Gastroesophageal sphincter (tissue), 4 donors: ENCODE data around the gene MACROH2A2. TPM values are rescaled to one million over a fixed set of nuclear protein-coding genes. Genes with fewer than 3 reads are reported as not detected.

ENCODE experiments used
- ATAC-seq: fragments of 150-250 bp; one replicate; pipeline ENCODE4 v1.9.1; 2016; ENCODE audit warnings: mild to moderate bottlenecking, moderate library complexity
- H3K27ac ChIP-seq, 4 donors: fragments of 200-600 bp; sonication (generic) in 3 of 4; 1 replicate in 3 of 4; 2 replicates in 1 of 4; pipeline ENCODE4 v1.5.1; 2016 to 2019
- H3K27me3 ChIP-seq: fragments of 200-600 bp; sonication (generic); one replicate; pipeline ENCODE4 v1.5.1; 2019
- H3K36me3 ChIP-seq, 2 donors: fragments of 200-600 bp; sonication (generic); one replicate each; pipeline ENCODE4 v1.5.1; 2019; ENCODE audit warnings: control low read depth in 1 of 2
- H3K4me1 ChIP-seq, 3 donors: fragments of 200-600 bp; sonication (generic); 1 replicate in 2 of 3; 2 replicates in 1 of 3; pipeline ENCODE4 v1.5.1; 2016 to 2019; ENCODE audit warnings: control low read depth in 2 of 3
- H3K4me3 ChIP-seq, 2 donors: fragments of 200-600 bp; sonication (generic); one replicate each; pipeline ENCODE4 v1.5.1; 2019; ENCODE audit warnings: mild to moderate bottlenecking in 1 of 2, moderate library complexity in 1 of 2
- H3K9me3 ChIP-seq, 3 donors: fragments of 200-600 bp; sonication (generic); one replicate each; pipeline ENCODE4 v1.5.1; 2017 to 2019; ENCODE audit warnings: control low read depth in 2 of 3
- CTCF ChIP-seq, 4 experiments: fragments of 200-600 bp in 2 of 4; fragments of 450-650 bp in 2 of 4; sonication (generic) in 1 of 4; IDR thresholded peaks; one replicate each; pipeline ENCODE4 v1.5.1; 2017 to 2019; ENCODE audit warnings: antibody characterized with exemption in 4 of 4, mild to moderate bottlenecking in 2 of 4, moderate library complexity in 2 of 4
- EP300 ChIP-seq: sonication (generic); formaldehyde crosslinking; IDR thresholded peaks from one replicate; pipeline ENCODE4 v1.6.1; 2017; ENCODE audit warnings: antibody characterized with exemption, mild to moderate bottlenecking
- POLR2A ChIP-seq, 2 donors: fragments of 450-650 bp; IDR thresholded peaks; one replicate each; pipeline ENCODE4 v1.6.1; 2017; ENCODE audit warnings: antibody characterized with exemption in 2 of 2, mild to moderate bottlenecking in 2 of 2, moderate library complexity in 1 of 2
- POLR2AphosphoS5 ChIP-seq: sonication (generic); formaldehyde crosslinking; IDR thresholded peaks from one replicate; pipeline ENCODE4 v1.6.1; 2017; ENCODE audit warnings: antibody characterized with exemption
- WGBS, 2 donors: methylation state at CpG; one replicate each; pipeline ENCODE4 v1.1.5; 2018; ENCODE audit warnings: low coverage in 1 of 2; 5-methylcytosine and 5-hydroxymethylcytosine counted together
- total RNA-seq, 4 donors: library from RNA; depleted of rRNA; stranded (reverse); fragments of >200 nt; gene quantifications; one replicate each; pipeline ENCODE4 v1.1.0, GENCODE V29; 2016

The MACROH2A2 gene
- total RNA-seq, 4 donors from 2014 or later: 8.2 to 22.9 (median 13.7) TPM

DNA sequence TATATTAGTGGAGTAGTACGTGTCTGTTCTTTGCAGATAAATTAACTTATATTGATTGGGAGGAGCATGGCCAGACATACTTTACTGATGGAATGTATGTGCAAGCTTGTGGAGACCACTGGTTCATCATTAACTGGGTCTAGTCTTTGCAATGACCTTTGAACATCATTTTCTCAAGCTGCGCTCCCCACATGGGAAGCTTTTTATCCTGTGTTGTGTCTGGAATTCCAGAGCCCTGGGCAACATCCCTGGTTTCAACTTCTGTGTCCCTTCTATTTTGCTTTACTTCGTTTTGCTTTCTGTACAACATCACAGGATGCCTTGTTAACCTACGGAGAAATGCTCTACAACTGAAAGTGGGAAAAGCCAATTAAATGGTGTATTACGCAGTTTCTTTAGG lies 38.3 kb downstream of the MACROH2A2 start:
- no peak for ATAC-seq

DNA sequence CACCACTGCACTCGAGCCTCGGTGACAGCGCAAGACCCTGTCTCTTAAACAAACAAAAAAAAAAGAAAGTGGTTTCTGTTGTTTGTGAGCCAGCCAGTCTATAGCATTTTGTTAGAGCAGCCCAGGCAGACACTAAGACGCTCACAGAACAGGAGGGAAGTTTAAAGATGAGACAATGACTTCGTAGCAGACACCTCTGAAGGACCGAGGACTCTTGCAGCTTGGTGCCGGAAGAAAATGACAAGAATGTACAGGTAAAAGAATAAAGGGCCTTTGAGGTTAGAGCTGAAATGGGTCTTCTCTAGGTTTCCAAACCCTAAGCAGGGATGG lies 39.7 kb downstream of the MACROH2A2 start:
- Histone ChIP-seq H3K36me3 (peaks cover 0 to 64% of the 10 kb centered on the region in 2 donors), H3K9me3 (no peaks in the 10 kb centered on the region), H3K27ac (no peak overlapping the region), H3K4me1 (no peaks in the 10 kb centered on the region), H3K27me3 (no peaks in the 10 kb centered on the region), H3K4me3 (no peak overlapping the region)
- TF ChIP-seq POLR2AphosphoS5 (no peak), EP300 (no peak), POLR2A (IDR thresholded peaks at IDR 0.05) (no peak), CTCF (IDR thresholded peaks at IDR 0.05) (no peak)
- ATAC-seq: no peak
- WGBS, 2 donors: 95 to 96% methylated on average over 6 to 7 of the region's 7 CpGs

More for the DNA sequence above, 38.3 kb downstream of the MACROH2A2 start:
- no peak overlapping the region for H3K4me3 ChIP-seq
- H3K9me3 ChIP-seq: no peaks in the 10 kb centered on the region
- H3K36me3 ChIP-seq: peaks cover 0 to 51% of the 10 kb centered on the region in 2 donors
- H3K27ac ChIP-seq: no peak overlapping the region
- no peak for TF ChIP-seq CTCF (IDR thresholded peaks at IDR 0.05)
- no peak for TF ChIP-seq POLR2AphosphoS5
- no peak for TF ChIP-seq POLR2A (IDR thresholded peaks at IDR 0.05)
- TF ChIP-seq EP300: no peak
- 97 to 100% methylated on average over 1 to 5 of the region's 5 CpGs for WGBS, 2 donors
- H3K4me1 ChIP-seq: no peaks in the 10 kb centered on the region
- no peaks in the 10 kb centered on the region for H3K27me3 ChIP-seq

GRCh38 chr10:70093335-70093944 lies 40.8 kb downstream of the MACROH2A2 start:
- ATAC-seq: no peak
- H3K36me3 ChIP-seq: peaks cover 0 to 75% of the 10 kb centered on the region in 2 donors
- TF ChIP-seq POLR2AphosphoS5 (no peak), POLR2A (IDR thresholded peaks at IDR 0.05) (no peak), EP300 (no peak), CTCF (IDR thresholded peaks at IDR 0.05) (no peak)
- no peaks in the 10 kb centered on the region for H3K27me3 ChIP-seq
- WGBS, 2 donors: 86 to 94% methylated on average over 4 to 9 of the region's 9 CpGs
- no peaks in the 10 kb centered on the region for H3K4me1 ChIP-seq
- H3K4me3 ChIP-seq: no peak overlapping the region
- no peaks in the 10 kb centered on the region for H3K9me3 ChIP-seq
- H3K27ac ChIP-seq: no peak overlapping the region

- H3K9me3 ChIP-seq: no peaks in the 10 kb centered on the region
- H3K4me1 ChIP-seq: no peaks in the 10 kb centered on the region
- H3K27ac ChIP-seq: no peak overlapping the region
- ATAC-seq: no peak
- 0 to 89% methylated on average over 1 to 2 of the region's 2 CpGs for WGBS, 2 donors
- H3K4me3 ChIP-seq: no peak overlapping the region
- H3K27me3 ChIP-seq: no peaks in the 10 kb centered on the region
- H3K36me3 ChIP-seq: peaks cover 0 to 83% of the 10 kb centered on the region in 2 donors
- no peak for TF ChIP-seq POLR2AphosphoS5
- no peak for TF ChIP-seq EP300
- no peak for TF ChIP-seq CTCF (IDR thresholded peaks at IDR 0.05)
- TF ChIP-seq POLR2A (IDR thresholded peaks at IDR 0.05): no peak
These were observed 41.6 kb downstream of the MACROH2A2 start for GRCh38 chr10:70094250-70094649.

- H3K27me3 ChIP-seq: no peaks in the 10 kb centered on the region
These were observed 43.5 kb downstream of the MACROH2A2 start for GRCh38 chr10:70096016-70096704.

More at GRCh38 chr10:70096016-70096704, 43.5 kb downstream of the MACROH2A2 start:
- no peak overlapping the region for H3K27ac ChIP-seq
- TF ChIP-seq CTCF (IDR thresholded peaks at IDR 0.05) (no peak), POLR2A (IDR thresholded peaks at IDR 0.05) (no peak), POLR2AphosphoS5 (no peak), EP300 (no peak)
- WGBS, 2 donors: 74 to 83% methylated on average over 4 to 6 of the region's 6 CpGs
- H3K4me1 ChIP-seq: no peaks in the 10 kb centered on the region
- ATAC-seq: no peak
- no peak overlapping the region for H3K4me3 ChIP-seq
- H3K9me3 ChIP-seq: no peaks in the 10 kb centered on the region
- peaks cover 0 to 96% of the 10 kb centered on the region in 2 donors for H3K36me3 ChIP-seq
